Measurements from ENCODE around the gene PIKFYVE. TPM values are rescaled to one million over a fixed set of nuclear protein-coding genes. Genes with fewer than 3 reads are reported as not detected.

The PIKFYVE gene
- total RNA-seq, 1 experiment from 2014 or later = 32.1 TPM

DNA sequence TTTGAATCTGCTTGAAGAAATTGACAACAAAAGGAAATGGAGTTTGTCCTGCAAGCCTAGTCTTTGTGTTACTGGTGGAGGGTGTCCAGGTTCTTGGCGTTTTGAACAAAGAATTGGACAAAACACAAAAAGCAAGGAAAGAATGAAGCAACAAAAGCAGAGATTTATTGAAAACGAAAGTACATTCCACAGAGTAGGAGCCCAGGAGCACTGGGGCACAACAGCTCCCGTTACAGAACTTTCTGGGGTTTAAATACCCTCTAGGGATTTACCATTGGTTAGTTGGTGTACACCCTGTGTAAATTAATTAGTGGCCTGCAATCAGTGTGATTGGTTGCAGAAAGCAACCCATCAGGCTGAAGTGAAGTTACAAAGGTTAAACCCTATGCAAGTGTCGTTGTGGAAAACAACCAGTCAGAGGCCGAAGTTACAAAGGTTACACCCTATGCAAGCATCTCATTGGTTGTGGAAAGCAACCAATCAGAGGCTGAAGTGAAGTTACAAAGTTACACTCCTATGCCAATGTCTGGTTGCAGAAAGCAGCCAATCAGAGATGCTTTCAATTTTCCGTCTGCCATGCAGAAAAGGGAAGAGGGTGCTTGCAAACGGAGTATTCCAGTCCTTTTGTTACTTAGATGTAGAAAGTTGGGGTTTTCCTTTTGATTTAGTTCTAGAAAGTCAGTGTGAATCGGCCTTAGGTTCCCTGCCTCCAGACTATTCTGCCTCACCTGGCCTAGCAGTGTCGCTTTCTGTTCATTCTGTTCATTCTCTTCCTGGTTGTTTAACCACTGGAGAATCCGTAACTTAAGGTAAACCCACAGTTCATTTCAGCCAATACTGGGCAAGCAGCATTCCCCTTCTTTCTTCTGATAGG, 92.9 kb downstream of the PIKFYVE start:
- ChIA-PET CTCF (no interaction called here), POLR2A (ENCODE audit: low non-redundant PET) (no interaction called here)
- no peak for DNase-seq (ENCODE audit: low spot score)
- BruUV-seq (replicated peaks) = no TSS peak
- peaks cover 21% of the 10 kb centered on the region for H3K36me3 ChIP-seq (ENCODE audit: insufficient read depth, low read length, poor library complexity, severe bottlenecking)
- H3K9me3 ChIP-seq (ENCODE audit: low read depth, low read length, poor library complexity, severe bottlenecking) = no peaks in the 10 kb centered on the region
- H3K4me3 ChIP-seq (ENCODE audit: low read depth, low read length, poor library complexity, severe bottlenecking) = no peak overlapping the region
- H3K4me1 ChIP-seq (ENCODE audit: insufficient read depth, low read length, poor library complexity, severe bottlenecking) = no peaks in the 10 kb centered on the region
- TF ChIP-seq EZH2 (IDR thresholded peaks at IDR 0.05; ENCODE audit: borderline replicate concordance, low read depth, low read length, poor library complexity, severe bottlenecking) = no peak
- TF ChIP-seq, protein P1, sequence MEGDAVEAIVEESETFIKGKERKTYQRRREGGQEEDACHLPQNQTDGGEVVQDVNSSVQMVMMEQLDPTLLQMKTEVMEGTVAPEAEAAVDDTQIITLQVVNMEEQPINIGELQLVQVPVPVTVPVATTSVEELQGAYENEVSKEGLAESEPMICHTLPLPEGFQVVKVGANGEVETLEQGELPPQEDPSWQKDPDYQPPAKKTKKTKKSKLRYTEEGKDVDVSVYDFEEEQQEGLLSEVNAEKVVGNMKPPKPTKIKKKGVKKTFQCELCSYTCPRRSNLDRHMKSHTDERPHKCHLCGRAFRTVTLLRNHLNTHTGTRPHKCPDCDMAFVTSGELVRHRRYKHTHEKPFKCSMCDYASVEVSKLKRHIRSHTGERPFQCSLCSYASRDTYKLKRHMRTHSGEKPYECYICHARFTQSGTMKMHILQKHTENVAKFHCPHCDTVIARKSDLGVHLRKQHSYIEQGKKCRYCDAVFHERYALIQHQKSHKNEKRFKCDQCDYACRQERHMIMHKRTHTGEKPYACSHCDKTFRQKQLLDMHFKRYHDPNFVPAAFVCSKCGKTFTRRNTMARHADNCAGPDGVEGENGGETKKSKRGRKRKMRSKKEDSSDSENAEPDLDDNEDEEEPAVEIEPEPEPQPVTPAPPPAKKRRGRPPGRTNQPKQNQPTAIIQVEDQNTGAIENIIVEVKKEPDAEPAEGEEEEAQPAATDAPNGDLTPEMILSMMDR (conservative IDR thresholded peaks at IDR 0.05; ENCODE audit: low read depth, low read length) = no peak
- no peak overlapping the region for H3K27ac ChIP-seq (ENCODE audit: low read depth, low read length, poor library complexity, severe bottlenecking)
- no peaks in the 10 kb centered on the region for H3K27me3 ChIP-seq (replicated peaks; ENCODE audit: insufficient read depth, low read depth, low read length, poor library complexity)
- intact Hi-C loops (cut with micrococcal nuclease; ENCODE audit: unreplicated experiment) = no loop called here

DNA sequence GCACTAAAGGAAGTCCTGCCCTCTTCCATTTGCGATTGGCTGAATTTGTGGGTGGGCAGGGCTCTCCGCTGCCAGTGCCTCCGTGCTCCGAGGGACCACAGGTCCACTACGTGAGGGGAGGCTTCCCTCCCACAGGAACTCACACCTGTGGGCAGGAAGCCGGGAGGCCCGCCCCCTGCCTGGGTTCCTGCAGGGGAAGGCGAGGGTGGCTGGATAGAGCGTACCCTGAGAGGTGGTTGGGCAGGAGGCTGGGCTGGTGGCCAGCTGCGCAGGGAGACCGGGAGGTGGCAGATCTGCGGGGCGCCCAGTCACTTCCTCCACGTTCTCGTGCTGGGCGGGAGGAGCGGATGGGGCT, 93.6 kb downstream of the PIKFYVE start:
- POLR2A ChIA-PET (ENCODE audit: low non-redundant PET) = no interaction called here
- no peaks in the 10 kb centered on the region for H3K27me3 ChIP-seq (replicated peaks; ENCODE audit: insufficient read depth, low read depth, low read length, poor library complexity)
- H3K36me3 ChIP-seq (ENCODE audit: insufficient read depth, low read length, poor library complexity, severe bottlenecking) = peaks cover 14% of the 10 kb centered on the region
- CTCF ChIA-PET = no interaction called here
- intact Hi-C loops (cut with micrococcal nuclease; ENCODE audit: unreplicated experiment) = no loop called here
- BruUV-seq (replicated peaks) = no TSS peak
- no peaks in the 10 kb centered on the region for H3K4me1 ChIP-seq (ENCODE audit: insufficient read depth, low read length, poor library complexity, severe bottlenecking)
- no peak for DNase-seq (ENCODE audit: low spot score)
- no peaks in the 10 kb centered on the region for H3K9me3 ChIP-seq (ENCODE audit: low read depth, low read length, poor library complexity, severe bottlenecking)
- no peak overlapping the region for H3K4me3 ChIP-seq (ENCODE audit: low read depth, low read length, poor library complexity, severe bottlenecking)
- no peak for TF ChIP-seq EZH2 (IDR thresholded peaks at IDR 0.05; ENCODE audit: borderline replicate concordance, low read depth, low read length, poor library complexity, severe bottlenecking)
- TF ChIP-seq, protein P1 (conservative IDR thresholded peaks at IDR 0.05; ENCODE audit: low read depth, low read length) = no peak
- no peak overlapping the region for H3K27ac ChIP-seq (ENCODE audit: low read depth, low read length, poor library complexity, severe bottlenecking)

DNA sequence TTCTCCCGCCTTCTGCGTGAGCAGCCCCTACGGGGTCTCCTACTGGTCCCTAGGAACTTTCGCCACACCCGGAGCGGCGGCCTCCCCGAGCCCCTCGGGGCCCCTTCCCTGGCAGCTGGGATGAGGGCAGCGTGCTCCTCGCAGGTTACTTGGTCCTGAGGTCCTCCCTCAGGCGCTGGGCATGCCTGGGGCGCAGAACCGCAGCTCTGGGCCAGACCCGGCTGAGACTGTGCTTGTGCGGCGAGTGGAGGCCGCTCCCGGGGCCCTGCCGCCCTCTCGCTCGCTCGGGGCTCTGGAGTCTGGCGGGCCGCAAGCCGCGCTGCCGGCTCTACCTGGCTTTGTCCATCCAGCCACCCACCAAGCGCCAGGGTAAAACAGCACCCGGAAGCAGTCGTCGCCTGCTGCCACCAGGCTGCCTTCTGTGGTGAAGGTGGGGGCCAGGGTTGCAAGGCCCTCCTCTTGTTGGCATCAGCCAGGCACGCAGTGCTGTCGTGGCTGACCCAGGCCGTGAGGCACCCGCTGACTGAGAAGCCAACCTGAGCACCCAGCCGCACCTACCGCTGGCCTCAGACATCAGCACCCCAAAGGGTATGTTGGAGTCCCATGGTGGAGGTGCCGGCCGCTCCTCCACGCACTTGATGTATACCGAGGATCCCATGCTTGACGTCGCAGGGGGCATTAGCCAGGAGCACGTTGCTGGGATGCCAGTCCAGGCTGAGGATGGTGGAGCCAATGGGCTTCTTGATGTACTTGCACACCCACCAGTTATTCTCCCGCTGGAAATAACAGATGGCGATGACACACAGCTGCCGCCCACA, 94.4 kb downstream of the PIKFYVE start:
- H3K4me3 ChIP-seq (ENCODE audit: low read depth, low read length, poor library complexity, severe bottlenecking) = no peak overlapping the region
- intact Hi-C loops (cut with micrococcal nuclease; ENCODE audit: unreplicated experiment) = no loop called here
- DNase-seq (ENCODE audit: low spot score) = no peak
- ChIA-PET POLR2A (ENCODE audit: low non-redundant PET) (no interaction called here), CTCF (no interaction called here)
- no peaks in the 10 kb centered on the region for H3K4me1 ChIP-seq (ENCODE audit: insufficient read depth, low read length, poor library complexity, severe bottlenecking)
- no peak overlapping the region for H3K27ac ChIP-seq (ENCODE audit: low read depth, low read length, poor library complexity, severe bottlenecking)
- TF ChIP-seq EZH2 (IDR thresholded peaks at IDR 0.05; ENCODE audit: borderline replicate concordance, low read depth, low read length, poor library complexity, severe bottlenecking) = no peak
- TF ChIP-seq, protein P1 (conservative IDR thresholded peaks at IDR 0.05; ENCODE audit: low read depth, low read length) = no peak
- BruUV-seq (replicated peaks) = no TSS peak
- H3K36me3 ChIP-seq (ENCODE audit: insufficient read depth, low read length, poor library complexity, severe bottlenecking) = peaks cover 6% of the 10 kb centered on the region
- no peaks in the 10 kb centered on the region for H3K27me3 ChIP-seq (replicated peaks; ENCODE audit: insufficient read depth, low read depth, low read length, poor library complexity)
- H3K9me3 ChIP-seq (ENCODE audit: low read depth, low read length, poor library complexity, severe bottlenecking) = no peaks in the 10 kb centered on the region

All from A673 (cell line).